ENCODE measurements around the gene MPPED1. TPM values are rescaled to one million over a fixed set of nuclear protein-coding genes. Genes with fewer than 3 reads are reported as not detected.

Gene MPPED1
- total RNA-seq, 1 donor from 2014 or later: not detected

DNA sequence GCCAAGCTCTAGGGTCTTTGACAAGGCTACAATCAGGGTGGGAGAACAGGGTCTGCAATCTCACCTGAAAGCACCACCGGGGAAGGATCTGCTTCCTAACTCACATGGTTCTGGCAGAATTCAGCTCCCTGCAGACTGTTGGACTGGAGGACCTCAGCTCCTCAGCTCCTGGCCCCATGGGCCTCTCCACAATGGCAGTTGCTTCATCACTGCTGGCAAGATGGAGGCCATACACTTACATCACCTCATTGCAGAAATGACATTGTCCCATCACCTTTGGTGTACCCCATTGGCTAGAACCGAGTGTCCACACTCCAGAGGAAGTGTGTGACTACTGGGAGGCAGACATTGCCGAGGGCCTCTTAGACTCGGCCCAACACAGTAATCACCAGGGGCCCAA is 20.9 kb upstream of the MPPED1 start:
- intact Hi-C loops (cut with DNase I): loop anchor here (10.0 kb wide), 1 partner anchor 1234 kb away; no protein-coding TSS in a partner anchor
- DNase-seq (ENCODE audit: low spot score): no peak

DNA sequence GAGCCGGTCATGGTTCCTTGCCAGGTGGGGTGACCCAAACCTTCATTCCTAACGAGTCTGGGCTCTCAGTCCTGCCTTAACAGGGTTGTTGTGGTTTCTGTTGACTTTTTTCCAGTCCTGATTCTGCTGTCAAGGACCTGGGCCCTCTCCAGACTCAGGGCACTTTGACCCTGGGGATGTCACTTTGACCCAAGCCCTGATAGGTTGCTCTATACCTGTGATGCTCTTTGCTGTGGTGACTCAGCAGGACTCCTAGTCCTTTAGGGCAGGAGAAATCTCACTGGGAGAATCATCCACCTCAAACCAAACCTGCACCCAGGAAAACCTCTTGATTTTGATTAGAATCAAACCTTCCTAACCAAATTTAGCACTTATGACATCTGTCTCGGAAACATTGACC is 20.5 kb upstream of the MPPED1 start:
- DNase-seq (ENCODE audit: low spot score): no peak
- intact Hi-C loops (cut with DNase I): loop anchor here (10.0 kb wide), 1 partner anchor 1233 kb away; no protein-coding TSS in a partner anchor

DNA sequence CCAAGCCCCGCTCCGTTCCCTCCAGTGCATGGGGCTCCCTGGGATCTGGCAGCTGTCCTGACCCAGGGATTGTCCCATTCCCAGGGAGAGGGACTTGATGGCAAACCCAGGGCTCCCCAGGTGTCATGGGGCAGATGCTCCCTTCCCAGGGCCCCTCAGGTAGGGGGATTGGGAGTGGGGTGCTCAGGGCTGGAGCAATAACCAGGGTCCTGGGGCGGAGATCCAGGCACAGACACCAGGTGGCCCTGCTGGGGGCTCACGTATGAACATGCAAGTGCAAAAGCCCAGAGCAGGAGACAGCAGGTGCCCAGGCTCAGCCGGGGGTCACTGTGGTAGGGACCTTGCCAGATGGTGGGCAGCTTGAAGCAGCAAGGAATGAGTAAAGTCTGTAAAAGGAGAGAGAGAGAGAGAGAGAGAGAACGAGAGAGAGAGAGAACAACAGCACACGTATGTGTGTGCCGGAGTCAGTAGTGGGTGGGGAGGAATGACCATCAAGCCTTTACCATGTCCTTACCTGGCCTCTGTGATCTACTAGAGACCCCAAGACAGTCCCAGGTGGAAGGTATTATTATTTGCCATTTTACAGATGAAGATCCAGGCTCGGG is 19.3 kb upstream of the MPPED1 start:
- intact Hi-C loops (cut with DNase I): loop anchor here (10.0 kb wide), 1 partner anchor 1232 kb away; no protein-coding TSS in a partner anchor
- DNase-seq (ENCODE audit: low spot score): no peak

DNA sequence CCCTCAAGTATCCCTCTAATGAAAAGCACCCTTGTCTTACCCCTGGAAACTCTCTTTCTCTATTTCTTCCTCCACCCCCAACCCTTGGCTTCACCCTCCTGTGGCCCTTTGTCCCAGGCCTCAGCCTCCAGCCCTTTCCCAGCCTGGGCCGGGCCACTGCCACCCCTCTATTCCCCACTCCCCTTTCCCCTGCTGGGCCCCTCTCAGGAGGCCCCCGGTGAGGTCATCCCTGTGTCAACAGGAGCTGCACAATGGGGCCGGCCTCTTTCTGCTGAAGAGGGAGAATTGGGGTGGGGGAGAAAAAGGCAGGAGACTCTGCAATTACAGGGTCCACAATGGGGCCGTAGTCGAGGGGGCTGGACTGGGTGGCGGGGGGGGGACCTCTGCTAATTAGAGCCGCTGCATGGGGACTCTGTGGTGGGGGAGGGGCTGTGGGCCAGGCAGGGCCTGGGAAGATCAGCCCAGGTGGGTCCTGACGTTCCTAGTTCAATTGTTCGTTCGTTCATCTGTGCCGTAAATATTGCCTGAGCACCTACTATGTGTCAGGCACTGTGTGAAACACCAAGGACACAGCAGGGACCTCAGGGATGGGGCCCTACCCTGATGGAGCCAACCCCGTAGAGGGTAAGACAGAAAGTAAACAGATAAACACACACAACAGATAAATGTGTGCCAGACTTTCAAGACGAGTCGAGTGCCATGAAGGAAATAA is 18.5 kb upstream of the MPPED1 start:
- intact Hi-C loops (cut with DNase I): loop anchor here (10.0 kb wide), 1 partner anchor 1232 kb away; no protein-coding TSS in a partner anchor
- DNase-seq (ENCODE audit: low spot score): no peak

DNA sequence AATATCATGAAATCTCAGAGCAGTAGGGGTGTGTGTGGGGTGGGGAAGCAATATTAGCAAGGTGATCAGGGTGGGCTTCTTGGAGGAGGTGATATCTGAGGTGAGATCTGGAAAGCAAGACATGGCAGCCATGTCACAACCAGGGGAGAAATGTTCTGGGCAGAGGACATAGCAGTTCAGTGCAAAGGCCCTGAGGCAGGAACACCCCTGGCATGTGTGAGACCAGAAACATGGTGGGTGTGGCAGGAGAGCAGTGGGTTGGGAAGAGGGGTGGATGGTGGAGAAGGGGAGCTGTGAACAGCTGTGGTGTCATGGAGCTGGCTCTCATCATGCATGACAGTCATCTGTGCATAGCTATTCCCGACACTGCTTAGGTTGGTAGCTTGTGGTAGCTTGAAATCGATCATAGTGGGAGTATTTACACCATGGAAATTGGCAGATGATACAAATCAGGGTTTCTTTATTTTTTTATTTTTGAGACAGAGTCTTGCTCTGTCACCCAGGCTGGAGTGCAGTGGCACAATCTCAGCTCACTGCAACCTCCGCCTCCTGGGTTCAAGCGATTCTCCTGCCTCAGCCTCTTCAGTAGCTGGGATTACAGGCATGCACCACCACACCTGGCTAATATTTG is 17.9 kb upstream of the MPPED1 start:
- no peak for DNase-seq (ENCODE audit: low spot score)
- intact Hi-C loops (cut with DNase I): loop anchor here (10.0 kb wide), 1 partner anchor 1231 kb away; no protein-coding TSS in a partner anchor

DNA sequence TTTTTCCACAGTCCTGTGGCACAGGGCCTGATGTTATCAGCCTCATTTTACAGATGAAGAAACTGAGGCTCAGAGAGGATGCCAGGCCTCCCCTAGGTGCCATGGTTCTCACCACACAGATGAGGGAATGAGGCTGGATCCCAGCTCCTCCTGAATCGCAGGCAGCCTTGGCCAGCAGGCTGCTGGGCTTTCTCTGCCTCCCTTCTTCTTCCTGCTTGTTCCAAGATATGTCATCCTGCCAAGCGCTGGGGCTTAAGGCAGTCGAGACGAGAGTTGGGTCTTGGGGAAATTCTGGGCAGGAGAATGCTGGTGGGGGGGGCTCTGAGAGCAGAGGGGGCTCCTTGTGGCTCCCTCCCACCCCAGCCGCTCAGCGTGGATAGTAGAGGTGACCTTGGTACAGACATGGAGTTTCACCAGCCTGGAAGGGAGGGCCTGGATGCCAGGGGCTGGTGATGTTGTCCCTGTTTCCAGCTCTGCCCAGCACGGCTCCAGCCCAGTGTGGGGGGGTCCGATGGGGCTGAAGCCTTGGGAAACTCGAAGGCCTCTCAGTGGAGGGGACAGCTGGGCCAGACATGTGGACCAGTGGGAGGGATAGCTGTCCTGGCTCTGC is 16.6 kb upstream of the MPPED1 start:
- DNase-seq (ENCODE audit: low spot score): no peak
- intact Hi-C loops (cut with DNase I): loop anchor here (10.0 kb wide), 1 partner anchor 1230 kb away; no protein-coding TSS in a partner anchor

DNA sequence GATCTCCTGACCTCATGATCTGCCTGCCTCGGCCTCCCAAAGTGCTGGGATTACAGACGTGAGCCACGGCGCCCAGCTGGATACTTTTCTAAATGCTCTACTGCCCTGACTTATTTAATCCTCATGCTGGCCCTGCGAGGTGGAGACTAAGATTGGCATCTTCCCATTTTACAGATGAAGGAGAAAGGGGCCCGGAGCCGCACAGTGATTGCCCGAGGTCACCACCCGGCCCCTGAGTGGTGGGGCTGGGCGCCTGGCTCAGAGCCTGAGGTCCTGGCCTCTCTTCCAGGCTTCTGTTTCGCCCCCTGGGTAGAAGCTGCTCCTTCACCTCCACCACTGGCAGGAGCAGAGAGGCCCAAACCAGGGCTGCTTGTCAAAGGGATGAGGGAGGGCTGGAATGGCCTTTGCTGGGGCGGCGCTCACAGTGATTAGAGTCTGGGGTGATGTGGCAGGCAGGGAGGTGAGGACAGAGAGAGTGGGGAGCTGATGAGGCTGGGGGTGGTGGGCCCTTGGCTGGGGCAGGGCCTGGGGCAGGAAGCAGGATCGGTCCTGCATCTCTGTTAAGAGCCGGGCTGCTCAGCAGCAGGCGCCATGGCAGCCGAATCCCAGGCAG is 15.4 kb upstream of the MPPED1 start:
- intact Hi-C loops (cut with DNase I): loop anchor here (10.0 kb wide), 1 partner anchor 1228 kb away; no protein-coding TSS in a partner anchor
- no peak for DNase-seq (ENCODE audit: low spot score)

DNA sequence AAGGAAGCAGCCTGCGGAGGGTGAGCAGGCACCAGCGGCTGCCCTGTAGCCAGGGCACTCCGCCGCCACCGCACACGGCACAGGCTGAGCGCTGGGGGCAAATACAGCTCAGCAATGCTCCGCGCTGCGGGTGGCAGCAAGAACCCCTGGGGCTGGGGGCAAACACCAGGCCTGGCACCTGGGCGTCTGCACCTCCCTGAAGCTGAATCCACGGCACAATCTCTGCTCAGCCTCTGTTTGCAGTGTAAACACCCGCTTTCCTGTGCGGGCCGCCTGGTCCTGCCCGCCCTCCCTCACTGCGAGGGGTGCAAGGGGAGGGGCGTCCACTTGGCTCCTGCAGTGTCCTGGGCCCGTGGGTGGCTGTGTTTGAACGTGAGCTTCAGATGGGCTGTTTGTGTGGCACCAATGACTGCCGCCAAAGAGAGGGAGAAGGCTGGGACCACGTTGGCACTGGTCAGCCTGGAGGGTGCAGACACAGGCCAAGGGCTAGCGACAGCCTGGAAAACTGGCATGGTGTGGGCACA is 14.8 kb upstream of the MPPED1 start:
- no peak for DNase-seq (ENCODE audit: low spot score)

DNA sequence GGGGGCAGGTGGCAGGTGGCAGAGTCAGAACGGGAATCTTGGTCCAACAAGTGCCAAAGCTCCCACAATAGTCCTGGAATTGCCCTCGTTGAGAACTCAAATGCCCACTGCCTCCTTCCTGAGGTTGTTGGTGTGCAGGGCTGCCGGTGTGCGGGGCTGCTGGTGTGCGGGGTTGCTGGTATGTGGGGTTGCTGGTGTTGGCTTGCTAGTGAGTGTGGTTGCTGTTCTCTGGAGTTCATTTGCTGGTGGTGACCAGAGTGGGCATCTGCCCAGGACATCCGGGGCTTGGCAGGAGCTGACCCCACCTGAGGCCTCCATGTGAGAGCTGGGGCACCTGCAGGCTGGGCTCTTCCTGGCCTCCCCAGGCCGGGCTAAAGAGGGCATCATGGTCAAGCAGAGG is 14.0 kb upstream of the MPPED1 start:
- no peak for DNase-seq (ENCODE audit: low spot score)
- intact Hi-C loops (cut with DNase I): loop anchor here (10.0 kb wide), 1 partner anchor 1227 kb away; no protein-coding TSS in a partner anchor

More for the DNA sequence above, 14.8 kb upstream of the MPPED1 start:
- intact Hi-C loops (cut with DNase I): loop anchor here (10.0 kb wide), 1 partner anchor 1228 kb away; no protein-coding TSS in a partner anchor

DNA sequence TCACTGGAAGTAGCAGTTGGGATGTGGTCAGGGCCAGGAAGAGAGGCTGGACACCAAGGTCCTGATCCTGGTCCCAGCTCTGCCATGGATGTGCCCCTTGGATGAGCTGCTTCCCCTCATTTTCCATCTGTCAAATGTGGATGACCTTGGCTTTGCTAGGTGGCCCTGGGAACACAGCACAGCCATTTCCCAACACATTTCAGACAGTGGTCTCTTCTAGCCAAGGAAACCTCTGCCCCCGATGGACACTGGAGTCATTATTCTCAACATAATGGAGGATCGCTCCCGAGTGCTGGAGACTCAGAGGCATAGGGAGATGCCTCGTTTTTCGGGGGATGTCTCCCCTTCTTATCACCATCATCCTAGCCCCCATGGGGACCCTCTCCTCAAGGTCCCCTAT is 13.6 kb upstream of the MPPED1 start:
- no peak for DNase-seq (ENCODE audit: low spot score)
- intact Hi-C loops (cut with DNase I): loop anchor here (10.0 kb wide), 1 partner anchor 1227 kb away; no protein-coding TSS in a partner anchor

DNA sequence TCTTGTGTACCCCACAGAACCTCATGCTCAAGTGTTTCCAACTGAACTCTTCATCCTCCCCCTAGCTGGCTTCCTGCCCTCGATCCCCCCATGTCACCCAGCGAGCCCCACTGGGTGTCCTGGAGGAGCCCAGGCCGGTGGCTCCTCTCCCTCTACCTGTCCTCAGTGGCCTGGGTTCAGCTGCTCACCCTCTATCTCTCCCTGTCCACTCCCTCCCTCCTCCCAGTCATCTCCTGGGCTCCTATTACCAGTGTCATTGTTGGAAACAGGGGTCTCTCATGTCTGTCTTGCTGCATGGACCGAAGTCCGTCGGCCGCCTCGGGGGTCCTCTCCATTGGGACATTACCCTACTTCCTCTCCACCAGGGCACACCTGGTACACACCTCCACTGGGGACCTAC is 12.9 kb upstream of the MPPED1 start:
- DNase-seq (ENCODE audit: low spot score): no peak
- intact Hi-C loops (cut with DNase I): loop anchor here (10.0 kb wide), 1 partner anchor 1226 kb away; no protein-coding TSS in a partner anchor

DNA sequence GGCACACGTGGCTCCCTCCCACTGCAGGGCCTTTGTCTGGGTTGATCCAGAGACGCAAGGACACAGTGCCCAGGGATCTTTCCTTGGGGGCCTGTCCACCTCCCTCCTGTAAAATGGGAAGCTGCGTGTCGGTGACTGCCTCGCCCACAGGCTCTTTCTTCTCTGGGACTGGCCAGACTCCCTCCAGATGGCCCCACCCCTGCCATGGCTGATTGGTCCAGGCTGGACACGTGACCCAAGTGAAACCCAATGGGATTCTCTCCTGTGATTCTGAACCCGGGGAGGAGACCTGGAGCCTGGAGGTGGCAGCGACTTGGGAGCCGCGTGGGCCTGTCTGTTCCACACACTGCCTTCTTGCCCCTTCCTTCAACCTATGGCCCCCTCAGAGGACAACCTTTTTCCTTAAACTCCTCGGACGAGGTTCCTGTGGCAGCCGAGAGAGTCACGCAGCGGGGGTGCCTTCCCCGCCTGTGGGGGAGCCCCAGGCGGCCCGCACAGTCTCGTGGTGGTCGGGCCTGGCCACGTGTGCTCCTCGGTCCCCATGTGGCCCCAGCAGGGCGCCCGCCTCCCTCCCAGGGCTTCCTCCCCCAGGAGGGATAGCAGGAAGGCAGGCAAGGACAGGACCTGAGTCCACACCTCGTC is 12.4 kb upstream of the MPPED1 start:
- intact Hi-C loops (cut with DNase I): loop anchor here (10.0 kb wide), 1 partner anchor 1225 kb away; no protein-coding TSS in a partner anchor
- no peak for DNase-seq (ENCODE audit: low spot score)

DNA sequence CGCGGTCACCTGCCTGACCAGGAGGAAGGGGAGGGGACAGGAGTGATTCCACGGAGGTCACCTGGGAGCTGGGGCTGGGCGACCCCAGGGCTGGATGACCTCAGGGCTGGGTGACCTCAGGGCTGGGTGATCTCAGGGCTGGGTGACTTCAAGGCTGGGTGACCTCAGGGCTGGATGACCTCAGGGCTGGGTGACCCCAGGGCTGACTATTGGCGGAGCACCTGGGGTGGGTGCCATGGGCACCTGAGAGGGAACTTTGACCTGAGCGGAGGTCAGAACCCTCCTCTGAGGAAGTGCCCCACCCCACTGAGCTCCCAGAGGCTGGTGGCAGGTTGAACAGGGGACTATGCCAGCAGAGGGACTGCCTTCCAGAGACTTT is 11.8 kb upstream of the MPPED1 start:
- intact Hi-C loops (cut with DNase I): loop anchor here (10.0 kb wide), 1 partner anchor 1225 kb away; no protein-coding TSS in a partner anchor
- no peak for DNase-seq (ENCODE audit: low spot score)

DNA sequence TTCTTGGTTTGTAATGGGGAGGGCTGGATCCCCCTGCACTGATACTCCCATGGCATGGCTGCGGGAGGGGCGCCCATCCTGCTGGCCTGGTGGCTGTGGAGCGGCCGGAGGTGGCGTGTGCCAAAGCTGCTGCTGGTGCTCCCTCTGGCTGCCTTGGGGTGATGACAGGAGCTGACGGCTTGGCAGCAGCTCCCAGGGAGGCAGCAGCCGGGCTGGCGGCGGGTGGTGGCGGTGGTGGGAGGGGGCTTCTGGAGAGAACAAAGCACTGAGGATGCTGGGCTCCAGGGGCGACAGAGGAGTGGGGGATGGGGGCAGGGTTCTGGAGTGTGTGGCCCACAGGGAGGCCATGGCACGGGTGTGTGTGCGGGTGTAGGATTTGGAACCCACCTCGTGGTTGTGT is 11.4 kb upstream of the MPPED1 start:
- intact Hi-C loops (cut with DNase I): no loop called here
- DNase-seq (ENCODE audit: low spot score): no peak

DNA sequence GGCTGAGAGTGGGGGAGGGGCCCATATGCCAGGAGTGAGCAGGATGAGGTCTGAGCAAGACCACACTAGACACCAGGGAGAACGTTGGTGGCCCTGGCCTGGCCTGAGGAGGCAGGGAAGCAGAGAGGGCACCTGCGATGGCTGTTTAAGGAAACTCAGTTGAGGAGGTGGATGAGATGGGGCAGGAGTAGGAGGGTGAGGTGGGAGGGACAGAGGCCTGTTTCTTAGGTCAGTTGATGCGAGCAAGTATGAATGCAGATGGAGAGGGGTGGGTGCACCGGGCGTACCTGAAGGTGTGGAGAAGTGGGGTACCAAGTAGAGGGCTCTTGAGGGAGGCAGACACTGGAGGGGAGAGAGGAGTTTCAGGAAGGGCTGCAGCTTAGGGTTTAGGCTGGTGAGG is 10.6 kb upstream of the MPPED1 start:
- DNase-seq (ENCODE audit: low spot score): no peak
- intact Hi-C loops (cut with DNase I): no loop called here

DNA sequence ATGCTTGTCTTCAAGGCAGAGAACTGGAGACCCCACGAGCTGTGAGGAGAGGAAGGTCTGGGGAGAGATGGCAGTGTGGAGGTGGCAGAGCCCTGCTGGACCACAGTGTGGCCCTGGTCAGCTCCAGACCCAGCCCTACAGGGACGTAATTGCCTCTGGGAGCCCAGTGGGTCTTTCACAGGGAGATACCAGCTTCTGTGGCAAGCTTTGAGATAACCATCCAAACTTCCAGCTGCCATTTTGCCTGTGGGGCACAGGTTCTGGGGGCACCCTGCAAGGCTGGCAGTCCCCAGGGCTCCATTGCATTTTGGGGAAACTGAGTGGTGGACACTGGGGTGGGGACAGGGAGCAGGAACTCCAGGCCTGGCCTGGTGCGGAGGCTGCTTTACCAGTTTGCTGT is 10.2 kb upstream of the MPPED1 start:
- intact Hi-C loops (cut with DNase I): no loop called here

DNA sequence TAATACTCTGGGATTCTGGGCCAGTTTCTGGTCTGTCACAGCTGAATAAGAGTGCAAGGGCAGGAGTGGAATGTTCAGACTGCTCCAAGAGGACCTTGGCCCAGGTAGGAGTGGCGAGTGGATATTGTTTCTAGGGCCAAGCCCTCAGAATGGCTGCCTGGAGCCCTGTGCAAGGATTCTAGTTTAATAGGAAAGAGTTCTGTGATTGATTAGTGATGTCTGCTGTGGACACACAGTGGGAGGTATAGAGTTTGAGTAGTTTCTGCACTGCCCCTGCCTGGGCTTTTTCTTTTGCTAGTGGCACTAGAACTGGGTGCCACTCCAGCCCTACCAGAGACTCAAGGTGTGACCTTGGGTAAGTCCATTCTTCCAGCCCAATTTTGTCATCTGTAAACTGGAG is 9.7 kb upstream of the MPPED1 start:
- no peak for DNase-seq (ENCODE audit: low spot score)
- intact Hi-C loops (cut with DNase I): no loop called here

More for the DNA sequence above, 10.2 kb upstream of the MPPED1 start:
- no peak for DNase-seq (ENCODE audit: low spot score)

DNA sequence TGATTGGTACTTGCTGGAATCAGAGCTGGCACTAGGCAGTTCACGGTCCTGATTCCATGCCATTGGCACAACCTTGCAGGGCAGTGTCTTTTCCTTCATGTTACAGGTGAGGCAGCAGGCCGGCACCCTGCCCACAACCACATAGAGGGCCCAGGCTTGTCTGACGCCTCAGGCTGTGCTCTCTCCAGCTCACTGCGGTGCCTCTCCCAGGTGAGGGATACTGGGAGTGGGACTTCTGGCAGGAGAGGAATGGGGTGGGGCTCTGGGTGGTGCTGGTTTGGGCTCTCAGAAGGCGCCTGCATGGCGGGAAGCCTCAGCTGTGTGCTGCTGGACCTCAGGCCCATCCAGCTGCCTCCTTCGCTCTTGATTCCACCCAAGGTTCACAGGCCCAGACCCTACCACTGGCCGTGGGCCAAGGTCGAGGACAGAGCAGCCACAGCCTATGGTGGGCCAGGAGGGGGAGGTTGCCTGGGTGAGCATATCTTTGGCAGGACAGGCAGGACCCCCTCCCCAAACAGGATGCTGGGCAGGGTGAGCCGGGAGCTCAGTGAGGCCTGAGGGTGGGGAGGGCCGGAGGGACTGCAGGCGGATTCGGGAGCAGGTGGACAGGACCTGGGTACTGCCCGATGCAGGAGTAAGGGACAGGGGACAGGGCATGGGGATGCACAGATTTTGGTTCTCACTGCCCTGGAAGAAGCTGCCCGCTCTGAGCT is 7.0 kb upstream of the MPPED1 start:
- intact Hi-C loops (cut with DNase I): no loop called here

More for the DNA sequence above, 7.0 kb upstream of the MPPED1 start:
- no peak for DNase-seq (ENCODE audit: low spot score)

Measured in cardiac septum (tissue), 1 donor.